ENCODE data around the gene CSK.
A peak's percentile ranks its signal among the peaks of the same experiment; 100 is the strongest.

DNA sequence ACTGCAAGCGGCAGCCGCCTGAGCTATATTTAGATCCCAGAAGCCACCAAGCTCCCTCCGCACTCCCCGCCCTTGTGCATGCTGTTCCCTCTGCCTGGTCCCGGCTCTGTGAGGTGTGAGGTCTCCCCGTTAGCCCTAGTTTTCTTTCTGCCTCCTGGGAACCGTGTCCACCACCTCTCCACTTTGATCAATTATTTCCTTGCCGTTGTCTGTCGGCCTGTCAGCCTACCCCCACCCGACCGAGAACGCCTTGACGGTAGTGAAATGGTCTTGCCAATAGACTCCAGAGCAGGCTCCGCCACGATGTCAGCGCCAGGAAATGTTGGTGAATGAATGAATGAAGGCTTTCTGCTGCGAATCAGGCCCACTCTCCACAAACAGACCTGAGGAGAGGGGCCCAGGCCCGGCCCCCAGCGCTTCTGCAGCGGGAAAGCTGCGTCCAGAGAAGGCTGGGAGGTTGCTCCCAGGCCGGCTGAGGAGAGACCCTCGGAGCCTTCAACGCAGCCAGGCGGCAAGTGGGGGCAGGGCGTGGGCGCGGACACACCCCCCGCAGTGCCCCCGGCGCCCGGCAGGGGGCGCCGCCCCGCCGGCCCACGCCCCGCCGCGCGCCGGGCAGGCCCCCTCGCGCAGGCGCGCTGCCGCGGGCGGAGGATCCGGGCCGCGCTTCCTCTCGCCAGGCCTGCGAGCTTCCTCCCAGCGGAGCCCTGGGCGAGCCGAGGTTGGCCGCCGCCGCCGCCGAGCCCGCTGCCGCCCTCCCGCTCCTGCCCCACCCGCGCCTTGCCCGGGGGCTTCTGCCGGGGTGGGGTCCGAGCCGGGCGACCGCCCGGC lies at the start of gene CSK:
- no peak for TF ChIP-seq EZH2 (IDR thresholded peaks at IDR 0.05)
- TF ChIP-seq POLR2AphosphoS5 (IDR thresholded peaks at IDR 0.05; ENCODE audit: borderline replicate concordance, low read depth, low read length): peak; percentile 6; the same call in 1 of the 2 replicates
- no peak for TF ChIP-seq FOXP2 (optimal IDR thresholded peaks at IDR 0.05; ENCODE audit: control extremely low read depth, extremely low read length, insufficient read depth)
